Activated T-cell treated with anti-CD3 and anti-CD28 coated beads, Interleukin-2, amount 50 U/mL, for 48 hours (primary cell): ENCODE measurements around the gene SLIT3.
"Not testable (repeated sequence)": the region's sequence is repeated elsewhere in the genome, so short reads cannot be mapped to it uniquely, and the experiment has no call there.

Experiments used
- DNase-seq, 2 experiments: peaks; one replicate each; pipeline ENCODE4 v3.0.0-alpha.2; 2020

Gene SLIT3

DNA sequence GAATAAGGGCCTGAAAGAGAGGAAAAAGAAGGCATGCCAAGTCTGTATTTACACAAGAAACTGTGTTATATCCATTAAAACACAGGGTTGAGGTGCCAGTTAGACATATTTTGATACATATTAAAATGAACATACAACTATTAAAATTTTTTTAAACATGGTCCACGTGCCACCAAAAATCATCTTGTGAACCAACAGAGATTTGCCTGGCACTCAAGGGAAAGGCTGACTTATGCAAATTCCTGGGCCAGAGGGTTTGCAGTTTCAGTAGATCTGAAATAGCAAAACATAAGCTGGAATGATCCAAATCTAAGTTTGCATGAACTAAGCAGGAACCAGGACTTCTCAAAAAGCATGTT, 168.7 kb downstream of the SLIT3 start:
- DNase-seq: no peak

DNA sequence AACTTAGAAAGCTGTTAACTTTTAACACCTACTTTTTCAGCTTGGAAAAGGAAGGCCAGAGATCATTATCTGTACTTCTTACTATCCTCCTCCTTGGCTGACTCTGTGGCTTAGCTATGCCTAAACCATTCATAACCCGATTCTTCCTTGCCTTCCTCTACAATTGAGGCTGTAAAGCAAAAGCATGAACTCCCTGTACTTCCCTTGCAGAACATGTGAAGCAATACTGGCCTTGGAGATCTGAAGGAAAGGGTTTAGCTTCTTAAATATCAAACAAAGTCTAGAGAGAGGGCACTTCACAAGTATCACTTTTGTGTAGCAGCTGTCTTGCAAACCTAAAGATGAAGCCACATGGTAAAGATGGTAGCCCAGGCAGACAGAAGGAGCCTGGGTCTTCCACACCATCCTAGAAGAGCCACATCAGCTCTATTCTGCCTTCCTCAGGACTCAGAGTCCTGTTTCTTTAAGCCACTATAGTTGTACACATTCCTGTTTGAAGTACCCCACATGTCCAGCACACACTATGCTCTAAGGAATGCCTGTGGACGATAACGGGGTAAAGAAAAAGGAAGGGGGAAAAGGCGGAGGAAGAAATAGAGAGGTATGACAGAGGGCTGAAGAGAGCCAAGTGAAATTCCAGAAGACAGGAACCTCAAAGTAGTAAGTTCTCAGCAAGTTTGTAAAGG, 169.2 kb downstream of the SLIT3 start:
- no peak for DNase-seq

DNA sequence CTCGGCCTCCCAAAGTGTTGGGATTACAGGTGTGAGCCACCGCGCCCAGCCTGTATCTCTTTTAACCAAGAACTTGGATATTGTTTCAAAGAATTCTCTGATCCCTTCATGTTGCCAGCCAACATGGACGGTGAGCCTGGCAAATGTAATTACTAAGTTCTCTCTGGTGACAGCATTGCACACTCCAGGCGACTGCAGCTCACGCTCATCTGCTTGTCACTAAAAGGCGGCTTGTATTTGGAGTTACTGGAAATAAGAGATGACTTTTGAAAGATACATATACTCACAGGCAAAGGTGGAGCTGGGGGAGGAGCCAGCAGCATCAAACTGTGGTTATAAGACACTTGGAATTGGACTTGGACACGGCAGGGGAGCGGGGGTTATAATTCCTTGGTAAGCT, 172.3 kb downstream of the SLIT3 start:
- DNase-seq: no peak

DNA sequence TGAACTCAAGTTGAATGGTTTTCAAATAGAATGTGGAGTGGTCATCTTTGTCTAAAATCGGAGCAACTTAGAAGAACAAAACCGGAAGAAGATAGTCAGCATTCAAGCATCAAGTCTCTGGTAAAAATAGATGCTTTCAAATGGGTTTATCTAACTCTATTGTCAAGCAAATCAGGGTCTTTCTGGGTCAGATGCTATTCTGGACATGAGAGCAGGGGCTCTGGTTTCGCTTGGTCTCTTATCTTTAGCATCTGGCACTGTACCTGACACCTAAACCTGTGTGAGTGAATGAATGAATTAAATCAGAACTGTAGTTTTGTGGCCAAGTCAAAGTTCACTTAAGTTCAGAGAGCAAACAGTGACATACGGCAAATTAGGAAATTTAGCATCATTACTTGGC, 173.5 kb downstream of the SLIT3 start:
- DNase-seq: no peak

DNA sequence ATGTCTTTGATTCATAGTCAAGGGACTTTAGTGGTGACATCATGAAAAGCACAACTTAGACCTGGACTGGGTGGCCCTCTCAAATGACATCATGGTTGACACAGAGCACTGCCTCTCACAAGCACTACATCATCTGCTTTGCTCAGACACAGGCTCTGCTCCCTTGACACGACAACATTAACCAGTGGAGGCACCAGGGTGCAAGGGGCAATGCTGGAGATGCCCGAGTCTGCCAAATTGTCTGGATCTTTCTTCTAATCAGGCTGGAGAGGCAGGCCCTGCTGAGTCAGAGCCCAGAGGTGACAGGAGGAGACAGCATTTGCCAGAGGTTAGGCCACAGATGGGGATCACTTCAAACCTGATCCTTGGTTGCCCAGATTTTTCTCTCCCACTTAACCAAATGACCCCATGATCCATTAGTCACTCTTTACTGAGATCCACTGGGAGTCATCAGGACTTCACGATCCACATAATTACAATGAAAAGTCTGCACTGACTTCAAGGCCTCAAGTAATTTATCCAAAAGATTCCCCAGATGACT, 174.4 kb downstream of the SLIT3 start:
- no peak for DNase-seq

DNA sequence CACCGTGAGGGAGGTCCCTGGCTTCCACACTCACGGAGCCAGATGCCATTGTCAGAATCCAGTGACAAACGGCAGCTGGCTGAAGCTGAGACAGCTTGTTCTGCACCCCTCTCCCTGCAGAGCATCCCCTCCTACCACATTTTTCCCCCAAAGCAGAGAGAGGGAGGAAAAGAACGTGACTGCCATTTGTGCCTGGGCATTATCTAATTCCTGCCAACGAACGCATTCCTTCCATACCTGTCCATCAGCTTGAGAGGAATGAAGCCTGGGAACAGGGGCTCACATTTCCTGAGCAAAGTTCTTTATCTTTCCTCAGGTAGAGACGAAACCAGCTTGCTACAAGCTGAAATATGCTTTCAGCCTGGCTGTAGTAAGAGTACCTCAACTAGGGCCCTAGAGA, 175.4 kb downstream of the SLIT3 start:
- DNase-seq: no peak

DNA sequence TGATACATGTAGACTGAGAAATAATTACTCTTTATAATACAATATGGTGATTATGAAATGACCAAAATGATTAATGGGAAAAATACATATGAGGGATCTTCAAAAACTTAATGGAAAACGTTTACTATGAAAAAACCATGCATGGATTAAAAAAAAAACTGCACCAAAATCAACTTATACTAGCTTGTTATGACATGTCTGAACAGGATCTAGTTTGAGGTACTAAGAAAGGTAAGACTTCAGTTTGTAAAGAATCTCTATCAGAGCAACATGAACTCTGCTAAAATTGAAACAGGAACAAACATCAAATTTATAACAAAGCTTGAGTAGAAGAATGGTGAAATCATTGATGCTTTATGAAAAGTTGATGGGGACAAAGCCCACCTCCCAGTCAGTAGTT, 178.0 kb downstream of the SLIT3 start:
- DNase-seq: no peak

DNA sequence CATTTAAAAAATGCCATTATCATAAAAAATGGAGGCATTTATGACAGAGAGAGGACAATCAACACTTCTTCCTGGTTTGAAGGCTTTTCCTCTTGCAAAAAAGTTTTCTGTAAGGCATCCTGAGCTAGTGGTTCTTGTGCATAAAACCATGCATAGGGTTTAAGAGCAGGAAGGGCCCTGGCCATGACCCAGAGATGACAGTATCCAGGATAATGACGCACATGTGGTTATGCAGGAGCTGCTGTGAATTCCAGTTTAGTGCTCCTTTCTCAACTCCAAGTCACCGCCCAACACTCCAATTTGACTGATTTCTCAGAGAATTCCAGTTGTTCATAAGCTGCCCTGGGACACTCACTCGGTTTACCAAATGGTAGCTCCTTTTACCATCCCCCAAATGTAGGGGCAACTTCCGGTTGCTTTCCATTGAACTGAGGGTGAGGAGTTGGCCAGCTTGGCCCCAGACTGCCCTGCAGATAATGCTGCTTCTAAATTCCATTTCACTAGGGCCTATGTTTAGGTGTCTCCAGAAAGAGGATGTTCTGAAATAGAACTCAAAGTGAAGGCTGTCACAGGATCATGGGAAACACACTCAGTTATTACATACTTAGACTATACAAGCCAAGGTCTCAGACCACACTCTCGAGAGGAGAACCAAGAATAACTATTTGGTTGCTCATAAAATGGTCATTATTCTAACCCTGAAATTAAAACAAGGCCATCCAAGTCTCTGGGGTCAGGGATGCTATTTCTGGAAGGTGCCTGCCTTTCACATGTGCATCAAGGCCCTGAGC, 179.1 kb downstream of the SLIT3 start:
- no peak for DNase-seq

DNA sequence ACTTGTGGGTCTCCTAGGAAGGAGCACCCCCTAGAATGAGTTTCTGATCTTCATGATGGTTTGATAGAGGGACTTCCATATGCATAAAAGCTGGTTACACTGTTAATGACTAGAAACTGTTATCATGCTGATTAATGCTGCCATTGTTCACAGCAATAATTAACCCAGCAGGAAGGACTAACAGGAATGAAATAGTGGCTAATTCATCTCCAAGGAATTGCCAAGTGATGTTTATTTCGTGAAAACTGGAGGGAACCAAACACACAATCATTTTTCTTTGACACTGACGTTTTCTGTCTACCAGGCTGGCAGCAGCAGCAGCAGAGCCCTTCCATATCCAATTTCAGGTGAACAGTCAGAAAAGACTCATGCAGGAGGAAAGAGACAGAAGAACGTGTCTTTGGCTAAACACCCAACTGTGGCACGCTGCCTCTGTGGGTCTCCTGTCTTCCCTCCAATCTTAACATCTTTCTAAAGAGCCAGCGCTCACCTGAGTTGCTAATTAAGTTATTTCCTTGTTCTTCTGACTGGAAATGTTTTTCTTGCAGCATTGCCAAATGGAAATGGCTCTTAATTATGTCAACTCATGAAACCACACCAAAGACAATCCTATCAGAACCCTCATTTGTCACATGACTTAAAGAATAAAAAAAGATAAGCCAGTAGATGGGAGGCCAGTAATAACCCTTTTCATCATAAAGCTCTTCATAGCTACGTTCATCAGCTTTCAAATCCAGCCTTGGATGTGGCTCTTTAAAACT, 181.5 kb downstream of the SLIT3 start:
- no peak for DNase-seq

DNA sequence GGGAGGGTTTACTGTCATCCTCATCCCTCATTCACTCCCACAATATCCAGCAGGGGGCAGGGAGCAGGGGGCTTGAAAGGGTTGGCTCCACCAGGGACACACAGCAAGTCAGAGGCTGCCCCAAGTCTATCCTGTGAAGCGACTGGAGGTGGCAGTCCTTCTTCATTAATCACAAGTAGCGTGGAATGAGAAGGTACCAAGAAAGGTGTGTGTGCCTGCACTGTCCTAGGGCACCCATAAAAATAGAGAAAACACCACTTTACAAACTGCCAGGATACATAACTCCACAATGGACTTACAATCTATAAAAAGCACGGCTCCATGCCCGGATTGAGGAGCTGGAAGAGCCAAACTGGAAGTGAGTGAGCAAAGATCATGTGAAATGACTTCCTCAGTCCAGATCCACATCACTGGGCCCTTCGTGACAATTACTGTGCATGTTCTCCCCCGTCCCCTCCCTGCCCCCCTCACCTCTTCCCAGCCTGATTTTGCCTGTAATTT, 183.9 kb downstream of the SLIT3 start:
- no peak for DNase-seq

DNA sequence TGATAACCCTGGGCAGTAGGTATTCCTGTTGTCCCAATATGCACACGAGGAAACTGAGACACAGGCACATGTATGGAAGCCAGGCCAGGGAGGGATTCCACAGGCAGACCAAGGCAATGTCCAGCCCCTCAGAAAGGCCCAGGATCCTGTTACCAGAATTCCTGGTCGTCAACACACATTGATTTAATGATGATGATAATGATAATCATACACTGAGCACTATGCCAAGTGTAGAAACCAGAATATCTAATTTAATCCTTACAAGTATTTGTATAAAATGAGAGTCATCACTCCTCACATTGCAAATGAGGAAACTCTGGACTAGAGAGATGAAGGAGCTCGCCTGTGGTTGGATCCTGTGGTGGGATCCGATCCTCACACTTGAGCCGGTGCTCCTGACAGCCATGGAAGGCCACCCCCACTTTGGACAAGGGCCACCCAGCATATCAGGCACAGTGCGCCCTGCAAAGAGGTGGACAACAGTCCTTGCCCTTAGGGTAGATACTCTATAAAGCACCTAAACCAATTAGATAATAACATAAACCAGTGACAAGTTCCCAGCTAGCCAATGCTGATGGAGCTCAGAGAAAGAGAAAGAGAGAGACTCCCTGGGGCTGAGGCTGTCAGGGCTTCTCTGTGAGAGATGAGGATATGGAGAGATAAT, 185.3 kb downstream of the SLIT3 start:
- no peak for DNase-seq

DNA sequence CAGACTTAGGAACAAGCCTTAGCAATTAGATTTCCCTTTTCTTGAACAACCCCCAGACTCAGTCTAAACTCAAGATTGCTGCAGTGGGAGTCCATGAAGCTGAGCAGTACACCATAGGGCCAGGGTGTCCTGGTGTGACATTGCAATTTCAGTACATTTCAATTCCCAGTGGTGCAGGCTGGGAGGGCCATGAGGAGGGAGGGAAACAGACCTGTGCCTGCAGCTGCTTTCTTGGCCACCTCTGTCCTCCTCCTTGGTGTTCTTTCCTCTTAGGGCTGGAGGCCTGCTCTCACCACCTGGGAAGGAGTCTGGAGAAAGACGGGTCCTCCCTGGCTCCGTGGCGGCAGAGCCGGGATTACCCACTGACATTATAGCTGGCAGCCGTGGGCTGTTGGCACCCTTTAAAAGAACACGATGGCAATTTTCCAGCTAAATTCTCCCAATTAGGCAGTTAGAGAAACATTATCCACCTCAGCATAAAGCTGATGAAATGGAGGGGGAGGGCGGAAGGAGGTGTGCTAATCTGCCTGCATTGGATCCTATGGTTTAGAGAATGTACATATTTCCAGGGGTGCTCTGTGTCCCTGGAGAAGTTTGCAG, 186.4 kb downstream of the SLIT3 start:
- DNase-seq: no peak

DNA sequence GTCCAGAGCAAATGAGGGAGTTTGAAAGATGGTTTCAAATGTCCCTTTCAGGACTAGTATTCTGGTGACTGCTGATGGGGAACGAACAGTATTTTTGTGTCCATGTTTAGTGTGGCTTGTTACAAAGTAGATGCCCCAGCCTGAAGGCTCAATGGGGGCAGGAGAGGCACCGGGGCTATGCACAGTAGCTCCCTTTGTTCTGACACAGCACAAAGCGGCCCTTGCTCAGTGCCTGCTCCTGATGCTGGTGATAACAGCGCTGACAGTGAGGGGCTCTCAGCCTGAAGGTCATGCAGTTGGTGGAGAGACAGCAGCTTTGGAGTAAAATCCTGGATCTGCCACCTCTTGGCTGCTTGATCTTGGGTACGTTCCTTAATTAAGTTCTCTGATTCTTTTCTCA, 188.9 kb downstream of the SLIT3 start:
- no peak for DNase-seq

DNA sequence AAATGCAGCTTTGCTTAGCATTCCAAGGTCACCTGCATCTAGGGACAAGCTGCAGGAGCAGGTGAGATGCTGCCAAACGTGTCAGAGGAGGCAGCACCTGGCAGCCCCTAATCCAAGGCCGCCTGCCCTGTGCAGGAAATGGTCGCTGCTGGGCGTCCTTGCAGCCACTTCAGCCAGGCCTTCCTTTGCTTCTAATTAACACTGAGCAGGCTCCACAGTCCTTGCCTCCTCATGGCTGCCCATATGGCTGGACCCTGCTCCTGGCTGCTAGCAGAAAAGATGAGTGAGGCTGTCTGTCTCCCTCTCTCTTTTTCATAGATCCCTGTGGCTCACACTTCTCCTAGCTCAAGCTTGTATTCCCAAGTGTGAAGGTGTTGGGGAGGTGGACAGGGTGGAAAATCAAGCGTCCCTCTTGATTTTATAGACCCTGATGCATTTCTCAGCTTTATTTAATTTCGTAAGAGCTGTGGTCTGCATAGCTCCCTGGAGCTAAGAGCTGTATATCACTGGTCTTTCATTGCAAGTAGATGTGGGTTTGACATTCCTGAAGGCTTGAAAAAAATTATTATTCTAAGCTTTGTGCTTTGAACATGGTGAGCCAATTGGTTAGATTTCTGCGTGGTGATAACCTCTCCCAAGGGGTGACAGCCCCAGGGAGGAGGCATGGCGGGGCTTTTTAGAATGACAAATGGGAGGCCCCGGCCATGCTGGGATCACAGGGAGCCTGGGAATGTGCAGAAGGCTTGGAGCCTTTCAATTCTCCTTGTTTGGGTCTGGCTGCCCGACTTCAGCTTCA, 193.8 kb downstream of the SLIT3 start:
- no peak for DNase-seq

DNA sequence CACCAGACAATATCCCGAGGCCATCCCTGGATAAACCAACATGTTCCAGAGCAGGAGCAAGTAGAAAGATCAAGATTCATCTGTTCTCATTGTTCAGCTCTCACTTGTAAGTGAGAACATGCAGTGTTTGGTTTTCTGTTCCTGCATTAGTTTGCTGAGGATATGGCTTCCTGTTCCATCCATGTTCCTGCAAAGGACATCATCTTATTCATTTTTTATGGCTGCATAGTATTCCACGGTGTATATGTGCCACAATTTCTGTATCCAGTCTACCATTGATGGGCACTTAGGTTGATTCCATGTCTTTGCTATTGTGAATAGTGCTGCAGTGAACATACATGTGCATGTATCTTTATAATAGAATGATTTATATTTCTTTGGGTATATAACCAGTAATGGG, 195.4 kb downstream of the SLIT3 start:
- not testable (repeated sequence) for DNase-seq

DNA sequence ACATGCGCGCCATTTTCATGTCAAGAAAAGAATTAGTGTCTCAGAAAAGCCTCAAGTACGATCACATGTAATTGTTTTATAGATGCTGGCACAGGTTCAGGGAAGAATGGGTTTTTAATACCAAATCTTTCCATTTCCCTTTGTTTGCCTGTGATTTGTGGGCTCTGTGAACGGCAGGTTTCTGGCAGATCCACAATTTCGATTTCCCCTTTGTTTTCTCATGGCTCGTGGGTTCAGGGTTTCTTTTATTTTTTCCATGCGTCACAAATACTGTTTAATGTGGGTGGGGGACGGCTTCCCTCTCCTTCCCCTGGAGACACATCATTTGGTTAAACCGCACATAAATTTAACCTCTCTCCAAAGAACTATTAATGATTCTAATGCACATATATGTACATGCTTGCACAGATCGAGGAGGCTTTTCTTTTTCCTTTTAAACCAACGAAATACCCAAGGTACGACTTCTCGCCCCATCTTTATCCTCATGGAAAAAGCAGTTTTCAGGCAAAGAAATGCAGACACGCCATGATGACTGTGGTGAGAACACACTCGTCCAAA, 195.9 kb downstream of the SLIT3 start:
- DNase-seq: no peak

DNA sequence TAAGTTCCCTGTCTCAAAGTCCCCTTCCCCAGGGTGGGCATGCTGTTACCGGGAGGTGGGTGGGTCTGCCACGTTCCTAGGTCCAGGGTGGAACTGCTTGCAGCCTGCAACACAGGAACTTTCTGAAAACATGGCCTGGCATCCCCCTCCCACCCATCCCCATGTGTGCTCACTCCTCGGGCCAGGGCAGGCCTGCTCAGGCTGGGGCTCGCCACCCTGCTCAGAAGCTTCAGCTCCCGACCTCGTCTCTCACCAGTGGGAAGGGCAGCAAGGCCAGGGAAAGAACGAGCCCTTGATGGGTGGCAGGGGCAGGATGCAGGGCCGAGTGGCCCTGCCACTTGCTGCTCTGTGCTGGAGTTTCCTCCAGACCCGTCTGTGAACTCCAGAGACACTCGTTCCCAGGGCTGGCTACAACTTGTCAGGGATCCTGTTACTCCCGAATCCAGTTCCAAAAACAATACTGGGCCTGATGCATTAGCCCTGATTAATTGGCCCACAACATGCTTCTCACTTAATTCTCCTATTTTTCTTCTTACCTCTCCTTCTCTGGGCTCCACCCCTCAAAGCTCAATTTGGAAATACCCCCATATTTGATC, 197.3 kb downstream of the SLIT3 start:
- DNase-seq: no peak

DNA sequence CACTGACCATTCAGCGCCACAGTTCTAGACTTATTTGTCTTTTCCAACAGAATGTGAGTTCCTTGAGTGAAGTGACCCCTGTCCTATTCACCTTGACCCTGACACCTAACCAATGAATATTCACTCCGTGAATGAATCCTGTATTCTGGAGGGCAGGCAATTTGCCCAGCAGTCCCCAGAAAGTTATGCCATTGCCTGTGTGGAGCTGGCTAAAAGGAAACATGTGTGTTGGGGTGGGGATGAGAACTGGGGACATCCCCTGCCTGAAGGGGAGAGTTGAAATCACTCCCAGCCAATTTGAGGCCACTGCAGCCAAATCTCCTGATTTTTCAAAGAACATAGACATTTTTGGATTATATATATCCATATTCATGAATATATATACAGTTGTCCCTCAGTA, 199.0 kb downstream of the SLIT3 start:
- no peak for DNase-seq

DNA sequence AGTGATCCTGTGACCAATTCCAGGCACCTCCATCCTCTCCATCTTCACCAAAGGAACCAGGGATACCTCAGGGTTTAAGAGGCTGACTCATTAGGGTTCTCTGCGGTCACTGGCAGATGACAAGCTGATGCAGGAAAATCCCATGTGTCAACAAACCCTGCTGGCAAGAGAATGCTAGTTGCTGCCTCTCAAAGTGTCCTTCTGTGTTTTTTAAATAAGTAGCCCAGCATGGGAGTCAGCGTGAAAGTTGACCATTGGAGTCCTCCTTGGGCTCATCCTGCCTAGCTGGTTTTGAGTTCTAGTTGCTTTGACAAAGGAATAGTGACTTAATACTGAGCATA, 200.2 kb downstream of the SLIT3 start:
- DNase-seq: no peak

DNA sequence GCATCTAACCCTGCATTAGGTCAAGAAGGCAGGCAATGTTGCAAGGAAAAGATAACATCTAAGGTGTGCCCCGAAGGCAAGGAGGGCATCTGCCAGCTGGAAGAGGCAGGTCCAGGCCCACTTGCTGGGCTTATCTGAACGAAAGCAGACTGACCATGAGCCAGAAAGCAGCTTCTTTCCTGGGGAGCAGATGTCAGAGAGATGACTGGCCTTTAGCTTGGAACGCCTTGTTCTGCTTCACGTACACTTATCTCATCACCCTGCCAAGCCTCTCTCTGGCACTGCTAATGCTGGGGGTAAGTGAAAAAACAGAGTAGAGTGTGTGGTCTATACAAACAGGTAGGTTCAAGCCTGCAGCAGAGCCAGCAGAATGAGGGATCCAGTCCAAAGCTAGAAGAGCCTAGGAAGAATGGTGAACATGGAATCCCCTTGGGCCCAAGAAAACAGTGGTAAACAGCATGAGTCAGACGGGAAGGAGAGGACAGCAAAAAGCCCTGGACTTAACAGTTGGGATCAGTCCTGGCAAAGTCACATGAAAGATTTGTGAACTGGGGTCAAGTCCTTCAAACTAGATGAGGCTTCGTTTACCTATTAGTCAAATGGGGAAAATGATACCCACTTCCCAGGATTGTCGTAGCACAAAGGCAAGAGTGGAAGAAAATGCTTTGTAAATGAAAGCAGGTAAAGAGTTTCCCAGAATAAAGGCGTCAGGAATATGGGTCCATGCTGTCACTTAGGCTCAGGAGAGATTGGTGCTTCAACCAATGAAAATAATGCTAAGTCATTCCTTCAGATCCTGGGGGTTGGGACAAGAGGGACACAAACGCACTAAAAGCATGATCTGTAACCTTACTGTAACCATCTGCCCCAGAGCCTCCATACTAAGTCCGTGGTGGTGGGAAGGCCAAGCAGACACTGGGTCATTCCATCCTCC, 200.9 kb downstream of the SLIT3 start:
- DNase-seq: no peak
